Measurements from ENCODE around the gene COX10. TPM values are rescaled to one million over a fixed set of nuclear protein-coding genes. Genes with fewer than 3 reads are reported as not detected.

COX10 gene
- total RNA-seq, 4 donors from 2014 or later = 20.3 to 27.2 (median 22.0) TPM

DNA sequence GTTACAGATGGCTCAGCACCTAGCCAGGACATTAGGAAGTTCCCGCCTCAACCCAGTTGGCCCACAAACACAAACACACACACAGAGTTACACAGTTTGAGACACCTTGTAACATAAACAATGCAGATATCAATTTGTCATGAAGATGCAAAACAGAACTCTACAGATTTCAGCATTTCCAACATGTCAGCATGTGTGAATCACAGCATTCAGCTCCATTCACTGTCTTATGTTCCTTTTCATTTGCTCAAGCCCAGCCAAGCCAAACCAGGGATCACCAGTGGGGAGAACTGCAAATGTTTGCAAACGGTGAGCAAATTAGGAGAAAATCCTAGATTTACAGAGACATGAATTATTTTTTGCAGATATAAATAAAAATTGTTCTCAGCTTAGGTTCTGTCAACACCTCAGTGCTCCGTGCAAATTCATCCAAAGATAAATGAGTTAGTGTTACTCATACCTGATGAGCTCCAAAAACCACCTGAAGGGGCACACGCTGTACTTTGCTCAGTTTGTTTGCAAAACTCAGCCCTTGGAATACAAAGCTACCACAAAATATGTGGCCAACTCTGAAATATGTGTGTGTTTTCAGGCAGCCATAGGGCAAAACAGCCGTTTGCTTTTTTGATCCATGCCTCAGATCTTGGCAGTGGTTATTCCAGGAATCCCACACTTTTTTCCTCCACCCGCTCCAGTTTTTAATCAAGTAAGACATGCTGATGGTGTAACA, 16.3 kb upstream of the COX10 start:
- TF ChIP-seq POLR2A (IDR thresholded peaks at IDR 0.05; ENCODE audit: low read depth) = no peak
- no peak for TF ChIP-seq EP300 (IDR thresholded peaks at IDR 0.05)
- TF ChIP-seq, protein P1, sequence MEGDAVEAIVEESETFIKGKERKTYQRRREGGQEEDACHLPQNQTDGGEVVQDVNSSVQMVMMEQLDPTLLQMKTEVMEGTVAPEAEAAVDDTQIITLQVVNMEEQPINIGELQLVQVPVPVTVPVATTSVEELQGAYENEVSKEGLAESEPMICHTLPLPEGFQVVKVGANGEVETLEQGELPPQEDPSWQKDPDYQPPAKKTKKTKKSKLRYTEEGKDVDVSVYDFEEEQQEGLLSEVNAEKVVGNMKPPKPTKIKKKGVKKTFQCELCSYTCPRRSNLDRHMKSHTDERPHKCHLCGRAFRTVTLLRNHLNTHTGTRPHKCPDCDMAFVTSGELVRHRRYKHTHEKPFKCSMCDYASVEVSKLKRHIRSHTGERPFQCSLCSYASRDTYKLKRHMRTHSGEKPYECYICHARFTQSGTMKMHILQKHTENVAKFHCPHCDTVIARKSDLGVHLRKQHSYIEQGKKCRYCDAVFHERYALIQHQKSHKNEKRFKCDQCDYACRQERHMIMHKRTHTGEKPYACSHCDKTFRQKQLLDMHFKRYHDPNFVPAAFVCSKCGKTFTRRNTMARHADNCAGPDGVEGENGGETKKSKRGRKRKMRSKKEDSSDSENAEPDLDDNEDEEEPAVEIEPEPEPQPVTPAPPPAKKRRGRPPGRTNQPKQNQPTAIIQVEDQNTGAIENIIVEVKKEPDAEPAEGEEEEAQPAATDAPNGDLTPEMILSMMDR (IDR thresholded peaks at IDR 0.05) = no peak
- TF ChIP-seq POLR2AphosphoS5 (IDR thresholded peaks at IDR 0.05) = no peak
- intact Hi-C loops (cut with DNase I) = no loop called here
- peaks cover 0 to 13% (median 8%) of the 10 kb centered on the region in 4 donors for H3K4me1 ChIP-seq
- H3K4me3 ChIP-seq = no peak overlapping the region
- H3K27me3 ChIP-seq = no peaks in the 10 kb centered on the region
- H3K36me3 ChIP-seq = peaks cover 0 to 18% (median 8%) of the 10 kb centered on the region in 4 donors
- no peak overlapping the region for H3K27ac ChIP-seq (replicated peaks in 1 of 4)
- DNase-seq (ENCODE audit: extremely low spot score) = no peak
- WGBS = 64% methylated on average over 6 of the region's 6 CpGs
- no peaks in the 10 kb centered on the region for H3K9me3 ChIP-seq

DNA sequence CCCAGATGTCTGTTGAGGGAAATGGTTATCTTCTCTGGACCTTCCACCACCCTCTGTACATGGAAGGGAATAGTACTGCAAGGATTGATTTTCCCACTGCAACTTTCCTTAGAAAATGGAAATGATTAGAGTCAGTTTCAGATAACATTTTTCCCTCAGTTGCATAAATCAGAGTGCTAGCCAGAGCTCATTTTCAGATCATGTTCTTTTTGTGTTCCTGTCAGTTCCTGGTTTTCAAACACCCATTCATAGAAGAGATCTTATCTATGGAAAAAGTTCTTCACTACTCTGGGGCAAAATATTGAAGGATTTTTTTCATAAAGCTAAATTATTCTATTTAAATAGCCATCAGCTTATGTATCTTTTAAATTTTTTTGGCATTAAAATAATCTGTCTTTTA, 11.7 kb upstream of the COX10 start:
- TF ChIP-seq, protein P1 (IDR thresholded peaks at IDR 0.05) = no peak
- TF ChIP-seq POLR2A (IDR thresholded peaks at IDR 0.05; ENCODE audit: low read depth) (no peak), POLR2AphosphoS5 (IDR thresholded peaks at IDR 0.05) (no peak), EP300 (IDR thresholded peaks at IDR 0.05) (no peak)
- Histone ChIP-seq H3K27ac (replicated peaks in 1 of 4) (no peak overlapping the region), H3K36me3 (peaks cover 0 to 5% (median 0%) of the 10 kb centered on the region in 4 donors), H3K4me3 (no peak overlapping the region), H3K4me1 (peaks cover 5 to 23% (median 19%) of the 10 kb centered on the region in 4 donors), H3K9me3 (no peaks in the 10 kb centered on the region), H3K27me3 (no peaks in the 10 kb centered on the region)
- DNase-seq (ENCODE audit: extremely low spot score) = no peak
- intact Hi-C loops (cut with DNase I) = no loop called here

DNA sequence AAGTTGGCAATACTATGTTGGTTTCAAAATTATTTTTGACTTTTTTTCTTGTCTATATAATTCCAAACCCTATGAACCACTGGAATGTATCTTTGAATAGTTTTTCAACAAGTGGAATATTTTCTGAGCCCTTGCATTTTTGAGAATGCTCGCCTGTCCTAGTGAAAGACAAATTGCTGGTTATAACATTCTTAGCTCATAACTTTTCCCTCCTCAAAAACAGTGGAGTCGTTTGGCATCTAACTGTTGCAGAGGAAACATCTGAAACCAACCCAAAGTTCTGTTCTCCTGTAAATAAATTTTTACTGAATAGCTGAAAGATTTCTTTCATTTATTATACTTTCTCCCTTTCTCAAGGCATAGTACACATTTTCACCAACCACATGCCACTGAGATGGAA, 11.3 kb upstream of the COX10 start:
- intact Hi-C loops (cut with DNase I) = no loop called here
- Histone ChIP-seq H3K4me3 (no peak overlapping the region), H3K27ac (replicated peaks in 1 of 4) (no peak overlapping the region), H3K9me3 (no peaks in the 10 kb centered on the region), H3K4me1 (peaks cover 7 to 23% (median 19%) of the 10 kb centered on the region in 4 donors), H3K36me3 (peaks cover 0 to 5% (median 0%) of the 10 kb centered on the region in 4 donors), H3K27me3 (no peaks in the 10 kb centered on the region)
- TF ChIP-seq POLR2A (IDR thresholded peaks at IDR 0.05; ENCODE audit: low read depth) = no peak
- TF ChIP-seq POLR2AphosphoS5 (IDR thresholded peaks at IDR 0.05) = no peak
- no peak for TF ChIP-seq EP300 (IDR thresholded peaks at IDR 0.05)
- TF ChIP-seq, protein P1 (IDR thresholded peaks at IDR 0.05) = no peak
- DNase-seq (ENCODE audit: extremely low spot score) = no peak
- WGBS = 77% methylated on average over 2 of the region's 2 CpGs

DNA sequence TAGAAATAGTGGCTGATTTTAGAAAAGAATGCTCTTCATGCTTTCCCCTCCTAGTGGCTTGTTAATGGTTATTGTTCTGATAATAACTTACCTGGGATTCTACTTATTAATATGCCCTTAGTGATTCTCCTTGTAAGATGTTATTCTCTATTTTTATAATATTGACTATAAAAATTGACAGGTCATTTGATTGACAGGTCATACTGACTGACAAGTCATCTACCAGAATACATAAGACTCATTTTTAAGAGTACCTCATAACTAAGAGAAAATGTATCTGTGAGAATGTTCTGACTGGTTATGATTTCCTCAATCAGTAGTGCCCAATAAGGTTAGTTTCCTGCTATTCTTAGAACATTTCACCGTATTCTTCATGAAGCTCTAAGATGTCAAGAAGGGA, 8.6 kb upstream of the COX10 start:
- H3K27me3 ChIP-seq = no peaks in the 10 kb centered on the region
- H3K27ac ChIP-seq (replicated peaks in 1 of 4) = no peak overlapping the region
- H3K4me1 ChIP-seq = peaks cover 7 to 20% (median 16%) of the 10 kb centered on the region in 4 donors
- 92% methylated on average over 1 of the region's 1 CpG for WGBS
- no peak for TF ChIP-seq EP300 (IDR thresholded peaks at IDR 0.05)
- TF ChIP-seq POLR2AphosphoS5 (IDR thresholded peaks at IDR 0.05) = no peak
- TF ChIP-seq, protein P1 (IDR thresholded peaks at IDR 0.05) = no peak
- no peak for TF ChIP-seq POLR2A (IDR thresholded peaks at IDR 0.05; ENCODE audit: low read depth)
- H3K36me3 ChIP-seq = peaks cover 0 to 4% (median 0%) of the 10 kb centered on the region in 4 donors
- intact Hi-C loops (cut with DNase I) = loop anchor here (10.0 kb wide), 2 partner anchors 176 to 466 kb away; no protein-coding TSS in a partner anchor
- no peaks in the 10 kb centered on the region for H3K9me3 ChIP-seq
- no peak for DNase-seq (ENCODE audit: extremely low spot score)
- H3K4me3 ChIP-seq = no peak overlapping the region

All from esophagus muscularis mucosa (tissue), 4 donors.